NT2/D1 (cell line): ENCODE measurements around the gene PKP2.

Experiments used
- SUZ12 ChIP-seq: IDR thresholded peaks from 2 replicates; pipeline ENCODE4 v1.6.1; 2011; ENCODE audit not compliant: insufficient read length, insufficient read depth; ENCODE audit errors: extremely low read depth
- YY1 ChIP-seq: IDR thresholded peaks from 2 replicates; pipeline ENCODE4 v1.6.1; 2011; ENCODE audit not compliant: insufficient read length, insufficient read depth
- ZNF274 ChIP-seq: IDR thresholded peaks from 2 replicates; pipeline ENCODE4 v1.6.1; 2011; ENCODE audit warnings: mild to moderate bottlenecking, low read depth, low read length

GRCh38 chr12:32839828-32840227 is 56.7 kb downstream of the PKP2 start:
- TF ChIP-seq SUZ12, result no peak
- no peak for TF ChIP-seq YY1
- TF ChIP-seq ZNF274, result no peak
